OCI-LY3 (cell line): ENCODE measurements around the gene HECW1.

Source experiments
- H2AFZ ChIP-seq: fragments of 200-600, 300-600 bp; shearing (Covaris generic); 2 replicates; pipeline ENCODE4 v1.6.0; 2014; ENCODE audit warnings: antibody characterized with exemption, low read depth, low read length
- H3K27ac ChIP-seq: fragments of 200-600, 300-600 bp; sonication (generic); 2 replicates; pipeline ENCODE4 v1.5.1; 2014; ENCODE audit warnings: mild to moderate bottlenecking, low read length, moderate library complexity, mixed read lengths
- H3K27me3 ChIP-seq: fragments of 200-600, 300-600 bp; sonication (generic); 2 replicates; pipeline ENCODE4 v1.6.1; 2014; ENCODE audit warnings: low read depth, low read length, mixed read lengths
- H3K36me3 ChIP-seq: fragments of 200-600, 300-600 bp; sonication (generic); replicated peaks from 2 replicates; pipeline ENCODE3; 2014; ENCODE audit warnings: low read depth, low read length, mixed read lengths
- H3K4me1 ChIP-seq: fragments of 300-600, 200-600 bp; sonication (generic); 2 replicates; pipeline ENCODE4 v1.6.1; 2014; ENCODE audit warnings: low read length, mixed read lengths
- H3K4me2 ChIP-seq: fragments of 200-600, 300-600 bp; sonication (generic); 2 replicates; pipeline ENCODE4 v1.6.1; 2014; ENCODE audit warnings: low read length, mixed read lengths
- H3K4me3 ChIP-seq: fragments of 300-600, 200-600 bp; sonication (generic); 2 replicates; pipeline ENCODE4 v1.5.1; 2014; ENCODE audit warnings: antibody characterized with exemption, mild to moderate bottlenecking, low read length, moderate library complexity
- H3K79me2 ChIP-seq: fragments of 300-600, 200-600 bp; shearing (Covaris generic); 2 replicates; pipeline ENCODE4 v1.6.1; 2014; ENCODE audit warnings: mild to moderate bottlenecking, low read length, mixed read lengths
- H3K9ac ChIP-seq: fragments of 300-600, 200-600 bp; shearing (Covaris generic); 2 replicates; pipeline ENCODE4 v1.6.0; 2014; ENCODE audit warnings: mild to moderate bottlenecking, low read length, moderate library complexity
- H3K9me3 ChIP-seq: fragments of 200-600, 300-600 bp; shearing (Covaris generic); 2 replicates; pipeline ENCODE4 v1.6.1; 2014; ENCODE audit warnings: low read length, mixed read lengths; ENCODE audit not compliant: insufficient read depth
- H4K20me1 ChIP-seq: fragments of 200-600, 300-600 bp; sonication (generic); 2 replicates; pipeline ENCODE4 v1.6.1; 2016; ENCODE audit warnings: low read length, mixed read lengths; ENCODE audit not compliant: insufficient read depth
- EZH2phosphoT487 ChIP-seq: fragments of 200-600 bp; shearing (Covaris generic); IDR thresholded peaks from 2 replicates; pipeline ENCODE4 v1.6.1; 2018; ENCODE audit warnings: antibody characterized with exemption, mixed run types, low read depth
- TF ChIP-seq, protein P1 (sequence below): fragments of 200-600, 300-600 bp; sonication (generic); IDR thresholded peaks from 2 replicates; pipeline ENCODE4 v1.5.1; 2014; ENCODE audit warnings: antibody characterized with exemption, low read length, low read depth

Gene HECW1

DNA sequence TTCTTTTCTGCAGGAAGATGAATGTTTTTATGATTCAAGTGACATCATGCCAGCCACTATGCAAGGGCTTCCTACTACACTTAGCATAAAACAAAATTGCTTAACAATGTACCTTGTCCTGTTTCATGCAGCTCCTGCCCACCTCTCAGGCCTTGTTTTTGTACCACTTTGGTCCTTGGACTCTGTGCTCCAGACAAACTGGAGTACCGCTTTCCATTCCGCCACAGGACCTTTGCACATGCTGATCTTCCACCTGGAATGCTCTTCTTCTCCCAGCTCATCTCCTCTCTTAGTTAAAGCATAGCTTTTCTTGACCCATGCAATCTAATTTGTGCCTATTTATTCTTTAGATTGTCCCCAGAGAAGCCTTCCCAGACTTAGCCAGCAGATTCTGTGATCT, 393.0 kb downstream of the HECW1 start:
- no peak overlapping the region for H2AFZ ChIP-seq
- no peak overlapping the region for H3K27ac ChIP-seq
- TF ChIP-seq, protein P1, sequence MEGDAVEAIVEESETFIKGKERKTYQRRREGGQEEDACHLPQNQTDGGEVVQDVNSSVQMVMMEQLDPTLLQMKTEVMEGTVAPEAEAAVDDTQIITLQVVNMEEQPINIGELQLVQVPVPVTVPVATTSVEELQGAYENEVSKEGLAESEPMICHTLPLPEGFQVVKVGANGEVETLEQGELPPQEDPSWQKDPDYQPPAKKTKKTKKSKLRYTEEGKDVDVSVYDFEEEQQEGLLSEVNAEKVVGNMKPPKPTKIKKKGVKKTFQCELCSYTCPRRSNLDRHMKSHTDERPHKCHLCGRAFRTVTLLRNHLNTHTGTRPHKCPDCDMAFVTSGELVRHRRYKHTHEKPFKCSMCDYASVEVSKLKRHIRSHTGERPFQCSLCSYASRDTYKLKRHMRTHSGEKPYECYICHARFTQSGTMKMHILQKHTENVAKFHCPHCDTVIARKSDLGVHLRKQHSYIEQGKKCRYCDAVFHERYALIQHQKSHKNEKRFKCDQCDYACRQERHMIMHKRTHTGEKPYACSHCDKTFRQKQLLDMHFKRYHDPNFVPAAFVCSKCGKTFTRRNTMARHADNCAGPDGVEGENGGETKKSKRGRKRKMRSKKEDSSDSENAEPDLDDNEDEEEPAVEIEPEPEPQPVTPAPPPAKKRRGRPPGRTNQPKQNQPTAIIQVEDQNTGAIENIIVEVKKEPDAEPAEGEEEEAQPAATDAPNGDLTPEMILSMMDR = no peak
- no peak for TF ChIP-seq EZH2phosphoT487
- peaks cover 7% of the 10 kb centered on the region; the same call in 1 of the 2 replicates for H3K27me3 ChIP-seq
- H3K4me3 ChIP-seq = no peak overlapping the region
- no peaks in the 10 kb centered on the region for H3K9me3 ChIP-seq
- H3K9ac ChIP-seq = no peak overlapping the region
- H4K20me1 ChIP-seq = no peaks in the 10 kb centered on the region
- H3K4me2 ChIP-seq = no peak overlapping the region
- no peaks in the 10 kb centered on the region for H3K4me1 ChIP-seq
- H3K79me2 ChIP-seq = no peaks in the 10 kb centered on the region
- H3K36me3 ChIP-seq = no peaks in the 10 kb centered on the region

DNA sequence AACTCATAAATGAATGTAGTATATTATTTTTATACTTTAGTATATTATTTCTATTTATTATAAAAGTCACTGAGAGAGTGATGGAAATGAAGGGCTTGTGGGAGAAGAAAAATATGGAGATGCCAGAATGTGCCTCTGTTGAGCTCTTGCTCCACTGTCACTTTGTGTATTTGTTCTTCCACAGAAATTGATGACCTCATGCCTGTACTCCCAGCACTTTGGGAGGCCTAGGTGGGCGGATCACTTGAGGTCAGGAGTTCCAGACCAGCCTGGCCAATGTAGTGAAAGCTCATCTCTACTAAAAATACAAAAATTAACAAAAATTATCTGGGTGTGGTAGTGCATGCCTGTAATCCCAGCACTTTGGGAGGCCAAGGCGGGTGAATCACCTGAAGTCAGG, 394.0 kb downstream of the HECW1 start:
- Histone ChIP-seq H3K9ac (no peak overlapping the region), H3K4me3 (no peak overlapping the region), H2AFZ (no peak overlapping the region), H3K4me2 (no peak overlapping the region), H3K4me1 (no peaks in the 10 kb centered on the region), H4K20me1 (no peaks in the 10 kb centered on the region), H3K27ac (no peak overlapping the region), H3K9me3 (no peaks in the 10 kb centered on the region), H3K79me2 (no peaks in the 10 kb centered on the region), H3K27me3 (0 out of 2 replicates have a peak, but pooled peaks cover 4% of the 10 kb centered on the region), H3K36me3 (no peaks in the 10 kb centered on the region)
- no peak for TF ChIP-seq EZH2phosphoT487

DNA sequence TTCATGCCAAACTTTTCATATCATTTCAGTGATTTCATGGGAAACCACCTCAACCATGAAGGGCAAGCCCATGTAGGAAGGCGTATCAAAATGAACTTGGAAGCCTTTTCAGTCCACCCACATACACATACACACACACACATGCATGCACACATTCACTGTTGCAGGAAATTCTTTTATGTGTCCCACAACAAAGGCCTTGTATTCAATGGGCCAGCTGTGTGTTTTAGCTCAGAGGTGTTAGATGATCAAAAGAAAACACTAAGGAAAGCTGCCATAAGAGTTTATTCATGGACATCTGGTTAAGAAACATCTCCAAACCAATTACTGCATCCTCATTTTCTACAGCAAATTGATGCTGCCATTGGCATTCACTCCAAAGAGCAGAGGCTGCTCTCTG, 396.0 kb downstream of the HECW1 start:
- Histone ChIP-seq H4K20me1 (no peaks in the 10 kb centered on the region), H3K9ac (no peak overlapping the region), H3K4me1 (no peaks in the 10 kb centered on the region), H3K9me3 (no peaks in the 10 kb centered on the region), H3K79me2 (no peaks in the 10 kb centered on the region), H3K4me3 (no peak overlapping the region), H3K27ac (no peak overlapping the region), H3K27me3 (peaks cover 13% of the 10 kb centered on the region; the same call in 1 of the 2 replicates), H2AFZ (no peak overlapping the region), H3K4me2 (no peak overlapping the region), H3K36me3 (no peaks in the 10 kb centered on the region)
- TF ChIP-seq, protein P1 = no peak
- no peak for TF ChIP-seq EZH2phosphoT487

DNA sequence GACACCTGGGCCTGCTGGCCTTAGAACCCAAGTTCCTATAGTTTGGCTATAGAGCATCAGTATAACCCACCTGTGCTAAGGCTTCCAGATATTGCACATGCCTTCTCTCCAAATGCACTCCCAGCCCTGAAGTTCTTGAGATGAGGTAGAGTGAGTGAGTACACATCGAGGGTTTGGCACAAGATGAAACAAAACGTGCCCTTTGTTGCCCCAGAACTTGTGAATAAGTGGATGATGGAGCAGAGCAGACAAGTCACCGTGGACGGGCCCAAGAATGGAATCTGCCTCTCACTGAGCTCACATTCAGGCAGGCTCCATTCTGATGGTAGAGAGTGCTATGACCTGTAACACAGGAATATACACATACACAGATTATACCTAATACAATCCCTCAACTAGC, 397.5 kb downstream of the HECW1 start:
- no peaks in the 10 kb centered on the region for H3K79me2 ChIP-seq
- no peak overlapping the region for H3K9ac ChIP-seq
- H3K9me3 ChIP-seq = no peaks in the 10 kb centered on the region
- H3K4me1 ChIP-seq = no peaks in the 10 kb centered on the region
- no peak overlapping the region for H3K4me2 ChIP-seq
- H3K27ac ChIP-seq = no peak overlapping the region
- H2AFZ ChIP-seq = no peak overlapping the region
- H3K4me3 ChIP-seq = no peak overlapping the region
- peaks cover 16% of the 10 kb centered on the region for H3K27me3 ChIP-seq
- no peaks in the 10 kb centered on the region for H4K20me1 ChIP-seq
- TF ChIP-seq, protein P1 = no peak
- no peak for TF ChIP-seq EZH2phosphoT487
- no peaks in the 10 kb centered on the region for H3K36me3 ChIP-seq

DNA sequence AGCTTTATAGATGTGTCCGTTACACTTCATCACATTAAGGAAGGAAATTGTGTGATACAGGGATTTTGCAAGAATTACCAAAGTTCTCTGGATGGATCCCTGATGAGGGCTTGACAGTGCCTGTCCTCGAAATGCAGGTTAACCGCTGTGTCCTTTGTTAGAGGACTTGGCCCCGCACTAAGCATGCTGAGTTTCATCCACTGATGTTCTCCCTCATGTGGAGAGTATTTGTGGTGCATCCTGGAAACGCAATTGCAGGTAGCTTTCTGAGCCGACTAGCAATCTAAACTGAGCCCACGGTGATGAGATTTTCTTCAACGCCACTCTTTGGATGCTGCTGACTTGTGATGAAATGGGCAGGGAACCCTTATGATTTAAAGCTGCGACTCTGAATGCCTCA, 398.6 kb downstream of the HECW1 start:
- no peak overlapping the region for H3K9ac ChIP-seq
- H3K79me2 ChIP-seq = no peaks in the 10 kb centered on the region
- no peaks in the 10 kb centered on the region for H3K4me1 ChIP-seq
- no peaks in the 10 kb centered on the region for H4K20me1 ChIP-seq
- H3K27ac ChIP-seq = no peak overlapping the region
- H3K4me3 ChIP-seq = no peak overlapping the region
- H3K9me3 ChIP-seq = no peaks in the 10 kb centered on the region
- H2AFZ ChIP-seq = no peak overlapping the region
- peaks cover 22% of the 10 kb centered on the region for H3K27me3 ChIP-seq
- no peaks in the 10 kb centered on the region for H3K36me3 ChIP-seq
- H3K4me2 ChIP-seq = no peak overlapping the region
- no peak for TF ChIP-seq EZH2phosphoT487
- TF ChIP-seq, protein P1 = no peak
